ENCODE data around the gene TULP4.

Gene TULP4

DNA sequence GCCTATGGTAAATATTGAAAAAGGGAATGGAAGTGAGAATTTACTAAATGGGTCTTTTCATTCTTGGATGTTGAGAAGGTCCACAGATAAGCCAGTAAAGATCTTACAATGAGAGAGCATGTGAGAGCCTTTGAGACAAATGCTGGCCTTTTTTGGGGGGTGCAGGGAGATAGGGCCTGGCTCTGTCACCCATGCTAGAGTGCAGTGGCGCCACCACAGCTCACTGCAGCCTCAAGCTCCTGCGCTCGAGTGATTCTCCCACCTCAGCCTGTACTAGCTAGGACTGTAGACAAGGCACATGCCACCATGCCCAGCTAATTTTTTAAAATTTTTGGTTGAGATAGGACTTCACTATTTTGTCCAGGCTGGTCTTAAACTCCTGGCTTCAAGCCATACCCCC lies 184.4 kb downstream of the TULP4 start:
- POLR2A ChIA-PET: no interaction called here
- CTCF ChIA-PET: interaction anchor here (0.6 to 1.5 kb wide), 5 partner anchors 9 to 109 kb away, joined by 3 to 8 read pairs (median 3); no protein-coding TSS in a partner anchor
- no peak for DNase-seq (ENCODE audit: low read depth, low spot score)
- H3K4me3 ChIP-seq (ENCODE audit: low read depth, low read length): no peak overlapping the region
- TF ChIP-seq, protein P1, sequence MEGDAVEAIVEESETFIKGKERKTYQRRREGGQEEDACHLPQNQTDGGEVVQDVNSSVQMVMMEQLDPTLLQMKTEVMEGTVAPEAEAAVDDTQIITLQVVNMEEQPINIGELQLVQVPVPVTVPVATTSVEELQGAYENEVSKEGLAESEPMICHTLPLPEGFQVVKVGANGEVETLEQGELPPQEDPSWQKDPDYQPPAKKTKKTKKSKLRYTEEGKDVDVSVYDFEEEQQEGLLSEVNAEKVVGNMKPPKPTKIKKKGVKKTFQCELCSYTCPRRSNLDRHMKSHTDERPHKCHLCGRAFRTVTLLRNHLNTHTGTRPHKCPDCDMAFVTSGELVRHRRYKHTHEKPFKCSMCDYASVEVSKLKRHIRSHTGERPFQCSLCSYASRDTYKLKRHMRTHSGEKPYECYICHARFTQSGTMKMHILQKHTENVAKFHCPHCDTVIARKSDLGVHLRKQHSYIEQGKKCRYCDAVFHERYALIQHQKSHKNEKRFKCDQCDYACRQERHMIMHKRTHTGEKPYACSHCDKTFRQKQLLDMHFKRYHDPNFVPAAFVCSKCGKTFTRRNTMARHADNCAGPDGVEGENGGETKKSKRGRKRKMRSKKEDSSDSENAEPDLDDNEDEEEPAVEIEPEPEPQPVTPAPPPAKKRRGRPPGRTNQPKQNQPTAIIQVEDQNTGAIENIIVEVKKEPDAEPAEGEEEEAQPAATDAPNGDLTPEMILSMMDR (IDR thresholded peaks at IDR 0.05; ENCODE audit: insufficient read depth, low read length, missing control alignments): no peak

GRCh38 chr6:158497620-158498019 lies 185.4 kb downstream of the TULP4 start:
- DNase-seq (ENCODE audit: low read depth, low spot score): no peak
- H3K4me3 ChIP-seq (ENCODE audit: low read depth, low read length): no peak overlapping the region
- ChIA-PET POLR2A (no interaction called here), CTCF (interaction anchor here (1.0 to 1.7 kb wide), 4 partner anchors 11 to 277 kb away, joined by 3 to 7 read pairs (median 4); no protein-coding TSS in a partner anchor)
- TF ChIP-seq, protein P1 (IDR thresholded peaks at IDR 0.05; ENCODE audit: insufficient read depth, low read length, missing control alignments): no peak

DNA sequence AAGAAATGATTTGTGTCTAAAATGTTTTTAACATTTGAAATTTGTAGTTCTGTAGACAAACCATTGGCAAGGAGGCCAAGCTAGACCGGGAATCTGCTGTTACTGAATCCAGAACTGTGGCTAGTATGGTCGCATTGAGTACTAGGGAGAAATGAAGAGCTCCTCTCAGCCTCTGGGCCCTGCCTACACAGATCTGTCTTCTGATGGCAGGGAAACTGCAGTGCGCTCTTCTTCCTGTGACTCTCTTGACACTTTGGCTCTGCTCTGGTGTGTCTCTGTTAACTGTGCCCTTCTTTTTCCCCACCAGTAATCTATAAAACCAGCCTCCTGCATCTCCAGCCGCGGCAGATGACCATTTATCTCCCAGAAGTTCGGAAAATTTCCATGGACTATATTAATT lies 186.1 kb downstream of the TULP4 start:
- ChIA-PET CTCF (interaction anchor here (1.0 to 2.2 kb wide), 4 partner anchors 11 to 277 kb away, joined by 3 to 8 read pairs (median 6); no protein-coding TSS in a partner anchor), POLR2A (no interaction called here)
- no peak overlapping the region for H3K4me3 ChIP-seq (ENCODE audit: low read depth, low read length)
- TF ChIP-seq, protein P1 (IDR thresholded peaks at IDR 0.05; ENCODE audit: insufficient read depth, low read length, missing control alignments): no peak
- no peak for DNase-seq (ENCODE audit: low read depth, low spot score)

GRCh38 chr6:158499601-158500000 lies 187.3 kb downstream of the TULP4 start:
- POLR2A ChIA-PET: interaction anchor here (1.0 kb wide), 1 partner anchor 12 kb away, joined by 4 read pairs; no protein-coding TSS in a partner anchor
- H3K4me3 ChIP-seq (ENCODE audit: low read depth, low read length): no peak overlapping the region
- TF ChIP-seq, protein P1 (IDR thresholded peaks at IDR 0.05; ENCODE audit: insufficient read depth, low read length, missing control alignments): no peak
- CTCF ChIA-PET: interaction anchor here (1.2 to 2.2 kb wide), 4 partner anchors 12 to 286 kb away, joined by 3 to 8 read pairs (median 6); no protein-coding TSS in a partner anchor
- no peak for DNase-seq (ENCODE audit: low read depth, low spot score)

GRCh38 chr6:158500016-158500735 lies 187.9 kb downstream of the TULP4 start:
- H3K4me3 ChIP-seq (ENCODE audit: low read depth, low read length): no peak overlapping the region
- ChIA-PET POLR2A (interaction anchor here (0.8 to 1.0 kb wide), 2 partner anchors 11 to 12 kb away, joined by 3 to 4 read pairs; no protein-coding TSS in a partner anchor), CTCF (interaction anchor here (1.2 to 2.2 kb wide), 4 partner anchors 12 to 286 kb away, joined by 3 to 8 read pairs (median 6); no protein-coding TSS in a partner anchor)
- TF ChIP-seq, protein P1 (IDR thresholded peaks at IDR 0.05; ENCODE audit: insufficient read depth, low read length, missing control alignments): no peak
- no peak for DNase-seq (ENCODE audit: low read depth, low spot score)

Data from AG04449 (cell line).